Mesendoderm (in vitro differentiated cells): ENCODE measurements around the gene TNFRSF12A.

Source experiments
- DNase-seq: peaks from one replicate; pipeline ENCODE4 v3.0.0; 2013
- H2AK5ac ChIP-seq: 2 replicates; pipeline ENCODE4 v1.6.1; 2013; ENCODE audit warnings: low read length, inconsistent platforms
- H2BK120ac ChIP-seq: 2 replicates; pipeline ENCODE4 v1.6.1; 2013; ENCODE audit warnings: low read depth, mild to moderate bottlenecking, low read length, moderate library complexity, mixed read lengths
- H2BK15ac ChIP-seq: replicated peaks from 2 replicates; pipeline ENCODE4 v1.6.1; 2013; ENCODE audit warnings: low read depth, mild to moderate bottlenecking, moderate library complexity
- H2BK5ac ChIP-seq: 2 replicates; pipeline ENCODE4 v1.6.1; 2013; ENCODE audit warnings: low read length, inconsistent platforms
- H3K18ac ChIP-seq: 2 replicates; pipeline ENCODE4 v1.6.1; 2013; ENCODE audit warnings: mild to moderate bottlenecking, low read length, mixed read lengths
- H3K23ac ChIP-seq: one replicate; pipeline ENCODE4 v1.6.1; 2013; ENCODE audit warnings: low read length
- H3K27ac ChIP-seq: 2 replicates; pipeline ENCODE4 v1.5.1; 2013; ENCODE audit warnings: low read depth, mild to moderate bottlenecking, inconsistent platforms, low read length, moderate library complexity
- H3K27me3 ChIP-seq: 2 replicates; pipeline ENCODE4 v1.6.1; 2013; ENCODE audit warnings: low read length, control low read depth, mild to moderate bottlenecking, inconsistent platforms; ENCODE audit not compliant: insufficient read depth, poor library complexity
- H3K36me3 ChIP-seq: 2 replicates; pipeline ENCODE4 v1.6.1; 2013; ENCODE audit warnings: low read length, inconsistent platforms; ENCODE audit not compliant: control insufficient read depth, insufficient read depth
- H3K4ac ChIP-seq: one replicate; pipeline ENCODE4 v1.6.1; 2013; ENCODE audit warnings: low read depth, mild to moderate bottlenecking, low read length, moderate library complexity
- H3K4me1 ChIP-seq: 2 replicates; pipeline ENCODE4 v1.6.1; 2013; ENCODE audit warnings: low read depth, low read length, inconsistent platforms; ENCODE audit not compliant: control insufficient read depth
- H3K4me2 ChIP-seq: 2 replicates; pipeline ENCODE4 v1.6.1; 2013; ENCODE audit warnings: low read length
- H3K4me3 ChIP-seq: 2 replicates; pipeline ENCODE4 v1.5.1; 2013; ENCODE audit warnings: mild to moderate bottlenecking, low read length
- H3K56ac ChIP-seq: one replicate; pipeline ENCODE4 v1.6.1; 2013; ENCODE audit warnings: low read length
- H3K79me1 ChIP-seq: 2 replicates; pipeline ENCODE4 v1.6.1; 2013; ENCODE audit warnings: low read length, inconsistent platforms
- H3K79me2 ChIP-seq: 2 replicates; pipeline ENCODE4 v1.6.1; 2013; ENCODE audit warnings: mild to moderate bottlenecking, low read length; ENCODE audit not compliant: control insufficient read depth, insufficient read depth
- H3K9ac ChIP-seq: 2 replicates; pipeline ENCODE4 v1.6.1; 2013; ENCODE audit warnings: low read length, inconsistent platforms
- H4K5ac ChIP-seq: one replicate; pipeline ENCODE4 v1.6.1; 2013; ENCODE audit warnings: low read length
- H4K8ac ChIP-seq: one replicate; pipeline ENCODE4 v1.6.1; 2013; ENCODE audit warnings: low read depth, mild to moderate bottlenecking, control low read depth, low read length, moderate library complexity
- WGBS: extraction: QIAGEN DNeasy Blood & Tissue Kit; methylation state at CpG from one replicate; pipeline ENCODE4 v1.1.7; 2013; ENCODE audit warnings: low lambda C conversion rate, missing lambda C conversion rate; ENCODE audit not compliant: insufficient coverage; ENCODE audit errors: extremely low coverage; 5-methylcytosine and 5-hydroxymethylcytosine counted together

The TNFRSF12A gene

DNA sequence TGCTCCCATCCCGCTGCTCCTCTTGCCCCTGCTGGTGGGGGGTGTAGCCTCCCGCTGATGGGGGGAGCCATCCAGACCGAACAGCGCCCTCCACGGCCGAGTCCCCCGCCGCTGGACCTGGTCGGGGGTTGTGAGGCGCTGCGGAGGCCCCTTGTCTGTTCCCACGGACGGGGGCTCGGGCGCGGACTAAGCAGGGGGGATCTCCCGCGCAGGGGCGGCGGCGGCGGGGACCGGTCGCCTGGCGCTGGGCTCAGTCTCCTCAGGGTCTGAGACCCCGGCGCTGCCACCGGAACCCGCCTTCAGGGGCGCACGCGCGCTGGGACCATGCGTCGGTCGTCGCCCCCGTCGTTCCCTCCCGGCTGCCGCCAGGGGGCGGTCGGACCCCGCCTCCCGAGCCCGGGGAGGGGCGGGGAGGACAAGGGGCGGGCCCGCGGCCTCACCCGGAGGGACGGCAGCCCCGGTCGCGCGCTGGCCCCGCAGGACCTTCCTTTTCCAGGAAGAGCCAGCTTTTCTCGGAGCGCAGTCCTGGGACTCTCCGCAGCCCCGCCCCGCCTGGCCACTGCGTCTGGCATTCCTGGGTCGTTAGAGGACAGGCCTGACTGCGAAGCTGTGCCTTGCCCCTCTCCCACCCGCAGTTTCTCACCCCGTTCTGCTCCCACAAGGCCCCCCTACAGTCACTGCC is 39.0 kb downstream of the TNFRSF12A start:
- no peaks in the 10 kb centered on the region for H3K79me1 ChIP-seq
- H3K9ac ChIP-seq, result peak overlapping the region; percentile 91
- DNase-seq, result peak; percentile 94
- H3K23ac ChIP-seq, result no peak overlapping the region
- H3K79me2 ChIP-seq, result no peaks in the 10 kb centered on the region
- H3K27me3 ChIP-seq, result no peaks in the 10 kb centered on the region
- no peak overlapping the region for H3K4ac ChIP-seq
- peak overlapping the region; percentile 62 for H3K4me3 ChIP-seq
- H3K56ac ChIP-seq, result peak overlapping the region; percentile 96
- peak overlapping the region; percentile 7 for H3K27ac ChIP-seq
- peak overlapping the region; percentile 78 for H3K4me2 ChIP-seq
- H4K5ac ChIP-seq, result no peak overlapping the region
- no peak overlapping the region for H2AK5ac ChIP-seq
- H3K36me3 ChIP-seq, result no peaks in the 10 kb centered on the region
- H2BK5ac ChIP-seq, result peak overlapping the region; percentile 20
- no peak overlapping the region for H2BK15ac ChIP-seq
- H4K8ac ChIP-seq, result no peak overlapping the region
- H2BK120ac ChIP-seq, result no peak overlapping the region
- WGBS, result no CpG with 5 or more reads among the region's 67 CpGs
- H3K18ac ChIP-seq, result peak overlapping the region; percentile 25
- no peaks in the 10 kb centered on the region for H3K4me1 ChIP-seq

DNA sequence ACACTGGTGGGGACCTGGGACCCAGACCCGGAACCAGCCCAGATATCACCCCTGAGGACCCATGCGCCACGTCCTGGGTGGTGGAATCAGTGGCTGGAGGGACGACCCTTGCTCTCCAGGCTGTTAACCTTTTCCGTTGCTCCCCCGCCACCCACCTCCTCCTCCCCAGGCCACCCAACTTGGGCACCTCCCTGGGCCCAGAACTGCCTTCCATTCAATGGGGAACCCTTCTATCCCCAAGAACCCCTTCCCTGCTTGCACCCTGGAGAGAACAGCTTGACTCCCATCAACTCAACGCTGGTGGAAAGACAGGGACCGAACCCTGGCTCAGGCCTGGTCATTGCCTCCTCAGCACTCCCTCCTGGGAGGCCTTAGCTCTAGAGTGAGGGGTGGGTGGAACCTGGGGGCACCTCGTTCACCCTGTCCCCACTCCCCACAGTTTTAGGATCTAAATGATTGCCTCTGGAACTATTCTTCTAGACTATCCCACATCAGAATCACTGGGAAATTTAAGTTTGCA is 39.6 kb downstream of the TNFRSF12A start:
- Histone ChIP-seq H2AK5ac (no peak overlapping the region), H3K23ac (no peak overlapping the region), H3K27me3 (no peaks in the 10 kb centered on the region), H3K9ac (peak overlapping the region; percentile 77), H2BK15ac (no peak overlapping the region), H3K79me1 (no peaks in the 10 kb centered on the region), H3K4ac (no peak overlapping the region), H3K4me3 (peak overlapping the region; percentile 27), H2BK120ac (no peak overlapping the region), H3K36me3 (no peaks in the 10 kb centered on the region), H3K79me2 (no peaks in the 10 kb centered on the region), H3K27ac (peak overlapping the region; percentile 7), H3K4me1 (no peaks in the 10 kb centered on the region), H2BK5ac (peak overlapping the region; percentile 20), H3K4me2 (peak overlapping the region; percentile 45), H3K18ac (peak overlapping the region; percentile 1), H4K5ac (no peak overlapping the region), H3K56ac (peak overlapping the region; percentile 88), H4K8ac (no peak overlapping the region)
- WGBS, result no CpG with 5 or more reads among the region's 9 CpGs
- DNase-seq, result no peak

DNA sequence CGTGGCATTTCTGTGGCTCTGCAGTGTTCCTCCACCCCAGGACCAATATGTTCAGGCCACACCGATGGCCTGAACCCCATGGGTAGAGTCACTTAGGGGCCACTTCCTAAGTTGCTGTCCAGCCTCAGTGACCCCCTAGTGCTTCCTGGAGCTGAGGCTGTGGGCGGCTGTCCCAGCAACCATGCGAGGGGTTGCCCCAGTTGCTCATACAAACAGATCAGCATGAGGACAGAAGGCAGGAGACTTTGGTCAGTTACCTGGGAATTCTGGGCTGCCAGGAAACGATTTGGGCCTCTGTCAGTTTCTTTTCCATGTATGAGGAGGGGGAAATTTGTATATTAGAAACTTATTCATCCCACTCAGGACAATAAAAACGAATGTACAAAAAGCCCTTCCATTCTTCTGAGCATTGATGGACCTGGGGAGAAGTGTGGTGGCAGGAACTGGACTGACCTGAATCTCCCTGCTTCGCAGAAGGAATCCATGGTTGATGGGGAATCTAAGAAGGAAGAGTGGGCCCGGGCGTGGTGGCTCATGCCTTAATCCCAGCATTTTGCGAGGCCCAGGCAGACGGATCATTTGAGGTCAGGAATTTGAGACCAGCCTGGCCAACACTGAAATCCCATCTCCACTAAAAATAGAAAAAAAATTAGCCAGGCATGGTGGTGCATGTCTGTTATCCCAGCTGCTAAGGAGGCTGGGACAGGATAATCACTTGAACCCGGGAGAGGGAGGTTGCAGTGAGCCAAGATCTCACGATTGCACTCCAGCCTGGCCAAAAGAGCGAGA is 40.4 kb downstream of the TNFRSF12A start:
- H3K18ac ChIP-seq, result no peak overlapping the region
- DNase-seq, result no peak
- no peak overlapping the region for H3K27ac ChIP-seq
- H4K5ac ChIP-seq, result no peak overlapping the region
- H3K79me1 ChIP-seq, result no peaks in the 10 kb centered on the region
- no peak overlapping the region for H2BK15ac ChIP-seq
- no CpG with 5 or more reads among the region's 14 CpGs for WGBS
- H3K27me3 ChIP-seq, result no peaks in the 10 kb centered on the region
- H3K36me3 ChIP-seq, result no peaks in the 10 kb centered on the region
- no peaks in the 10 kb centered on the region for H3K4me1 ChIP-seq
- H4K8ac ChIP-seq, result no peak overlapping the region
- no peak overlapping the region for H3K4me3 ChIP-seq
- no peak overlapping the region for H2AK5ac ChIP-seq
- H3K4ac ChIP-seq, result no peak overlapping the region
- no peak overlapping the region for H3K23ac ChIP-seq
- H3K4me2 ChIP-seq, result no peak overlapping the region
- no peak overlapping the region for H3K56ac ChIP-seq
- no peak overlapping the region for H2BK120ac ChIP-seq
- H2BK5ac ChIP-seq, result no peak overlapping the region
- no peaks in the 10 kb centered on the region for H3K79me2 ChIP-seq
- no peak overlapping the region for H3K9ac ChIP-seq

DNA sequence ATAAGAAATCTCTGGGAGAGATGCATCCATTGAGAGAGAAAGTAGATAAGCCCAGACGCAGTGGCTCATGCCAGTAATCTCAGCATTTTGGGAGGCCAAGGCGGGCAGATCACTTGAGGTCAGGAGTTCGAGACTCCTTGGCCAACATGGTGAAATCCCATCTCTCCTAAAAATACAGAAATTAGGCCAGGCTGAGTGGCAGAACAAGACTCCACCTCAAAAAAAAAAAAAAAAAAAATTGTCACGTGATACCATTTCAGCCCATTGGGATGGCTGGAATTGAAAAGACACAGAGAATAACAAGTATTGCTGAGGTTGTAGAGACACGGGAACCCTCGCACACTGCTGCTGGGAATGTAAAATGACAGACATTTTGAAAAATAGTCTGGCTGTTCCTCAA is 42.4 kb downstream of the TNFRSF12A start:
- Histone ChIP-seq H3K9ac (no peak overlapping the region), H3K56ac (no peak overlapping the region), H3K4ac (no peak overlapping the region), H3K23ac (no peak overlapping the region), H3K79me2 (no peaks in the 10 kb centered on the region), H3K36me3 (no peaks in the 10 kb centered on the region), H3K4me3 (no peak overlapping the region), H2BK120ac (no peak overlapping the region), H2BK15ac (no peak overlapping the region), H3K27ac (no peak overlapping the region), H3K4me2 (no peak overlapping the region), H4K5ac (no peak overlapping the region), H3K4me1 (no peaks in the 10 kb centered on the region), H4K8ac (no peak overlapping the region), H2BK5ac (no peak overlapping the region), H2AK5ac (no peak overlapping the region), H3K18ac (no peak overlapping the region), H3K79me1 (no peaks in the 10 kb centered on the region), H3K27me3 (no peaks in the 10 kb centered on the region)
- WGBS, result no CpG with 5 or more reads among the region's 6 CpGs
- no peak for DNase-seq

DNA sequence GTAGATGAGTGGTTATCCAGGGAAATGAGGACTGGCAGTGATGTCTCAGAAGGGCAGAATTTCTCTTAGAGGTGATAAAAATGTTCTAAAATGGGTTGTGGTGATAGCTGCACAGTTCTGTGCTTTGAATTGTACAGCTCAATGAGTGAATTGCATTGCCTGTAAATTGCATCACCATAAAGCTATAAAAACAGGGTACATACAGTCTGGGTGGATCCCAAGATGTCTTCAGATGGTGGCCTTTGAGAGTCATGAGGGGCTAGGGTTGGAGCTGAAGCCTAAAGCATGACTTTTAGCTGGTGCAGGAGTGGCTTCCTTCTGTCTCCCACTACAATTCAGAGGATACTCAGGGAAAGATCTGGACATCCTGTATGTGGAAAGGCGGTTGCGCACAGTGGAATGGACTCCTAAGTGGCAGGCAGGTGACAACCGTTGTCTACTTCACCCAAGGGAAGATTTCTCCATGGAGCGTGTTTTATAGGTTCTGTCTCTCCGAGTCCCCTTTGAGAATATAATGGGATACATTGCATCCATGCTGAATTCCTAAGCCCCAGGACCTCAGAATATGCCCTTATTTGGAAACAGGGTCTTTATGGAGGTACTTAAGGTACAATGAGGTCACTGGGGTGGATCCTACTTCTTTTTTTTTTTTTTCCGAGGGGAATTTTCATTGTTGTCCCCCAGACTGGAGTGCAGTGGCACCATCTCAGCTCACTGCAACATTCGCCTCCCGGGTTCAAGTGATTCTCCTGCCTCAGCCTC is 43.6 kb downstream of the TNFRSF12A start:
- no peak overlapping the region for H4K5ac ChIP-seq
- H3K79me1 ChIP-seq, result no peaks in the 10 kb centered on the region
- no peak overlapping the region for H3K27ac ChIP-seq
- H3K4ac ChIP-seq, result no peak overlapping the region
- no peaks in the 10 kb centered on the region for H3K79me2 ChIP-seq
- no peak overlapping the region for H3K9ac ChIP-seq
- no peak overlapping the region for H2AK5ac ChIP-seq
- H3K18ac ChIP-seq, result no peak overlapping the region
- no peak overlapping the region for H3K23ac ChIP-seq
- H3K27me3 ChIP-seq, result no peaks in the 10 kb centered on the region
- H3K4me3 ChIP-seq, result no peak overlapping the region
- H3K36me3 ChIP-seq, result no peaks in the 10 kb centered on the region
- no peak overlapping the region for H3K56ac ChIP-seq
- H4K8ac ChIP-seq, result no peak overlapping the region
- no peak overlapping the region for H2BK15ac ChIP-seq
- DNase-seq, result peak; percentile 56
- WGBS, result no CpG with 5 or more reads among the region's 8 CpGs
- no peaks in the 10 kb centered on the region for H3K4me1 ChIP-seq
- no peak overlapping the region for H2BK5ac ChIP-seq
- H2BK120ac ChIP-seq, result no peak overlapping the region
- no peak overlapping the region for H3K4me2 ChIP-seq
